NT2/D1 (cell line): ENCODE measurements around the gene UGGT1.

Experiments
- YY1 ChIP-seq: IDR thresholded peaks from 2 replicates; pipeline ENCODE4 v1.6.1; 2011; ENCODE audit not compliant: insufficient read length, insufficient read depth
- ZNF274 ChIP-seq: IDR thresholded peaks from 2 replicates; pipeline ENCODE4 v1.6.1; 2011; ENCODE audit warnings: mild to moderate bottlenecking, low read depth, low read length

GRCh38 chr2:128069769-128070168 is 21.2 kb upstream of the UGGT1 start:
- TF ChIP-seq YY1 (no peak), ZNF274 (no peak)
